NCI-H2107 treated with DMSO at 0.1 percent for 48 hours (cell line): ENCODE measurements around the gene MED13L.
A peak's percentile ranks its signal among the peaks of the same experiment; 100 is the strongest.

Experiments
- DNase-seq: peaks from one replicate; lab custom pipeline; 2025; ENCODE audit not compliant: unreplicated experiment; lab: John Stamatoyannopoulos, UW

The MED13L gene

DNA sequence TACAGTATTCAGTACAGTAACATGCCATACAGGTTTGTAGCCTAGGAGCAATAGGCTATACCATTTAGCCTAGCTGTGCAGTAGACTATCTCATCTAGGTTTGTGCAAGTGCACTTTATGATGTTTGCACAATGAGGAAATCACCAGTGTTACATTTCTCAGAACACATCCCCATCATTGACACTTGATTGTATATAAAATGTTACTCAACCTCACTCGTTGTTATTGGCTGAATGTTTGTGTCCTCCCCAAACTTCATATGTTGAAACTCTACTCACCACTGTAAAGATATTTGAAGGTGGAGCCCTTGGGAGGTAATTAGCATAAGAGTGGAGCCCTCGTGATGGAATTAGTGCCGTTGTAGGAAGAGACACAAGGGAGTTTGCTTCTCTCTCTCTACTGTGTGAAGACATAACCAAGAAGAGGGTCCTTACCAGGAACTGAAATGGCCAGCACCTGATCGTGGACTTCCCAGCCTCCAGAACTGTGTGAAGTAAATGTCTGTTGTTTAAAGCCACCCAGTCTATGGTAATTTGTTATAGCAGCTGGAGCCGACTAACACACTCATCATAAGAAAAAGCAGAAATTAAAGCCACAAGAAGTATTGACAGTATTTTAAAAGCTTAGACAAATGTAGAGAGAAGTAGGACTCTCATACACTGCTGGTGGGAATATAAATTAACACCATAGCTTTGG lies 3.2 kb upstream of the MED13L start:
- no peak for DNase-seq

DNA sequence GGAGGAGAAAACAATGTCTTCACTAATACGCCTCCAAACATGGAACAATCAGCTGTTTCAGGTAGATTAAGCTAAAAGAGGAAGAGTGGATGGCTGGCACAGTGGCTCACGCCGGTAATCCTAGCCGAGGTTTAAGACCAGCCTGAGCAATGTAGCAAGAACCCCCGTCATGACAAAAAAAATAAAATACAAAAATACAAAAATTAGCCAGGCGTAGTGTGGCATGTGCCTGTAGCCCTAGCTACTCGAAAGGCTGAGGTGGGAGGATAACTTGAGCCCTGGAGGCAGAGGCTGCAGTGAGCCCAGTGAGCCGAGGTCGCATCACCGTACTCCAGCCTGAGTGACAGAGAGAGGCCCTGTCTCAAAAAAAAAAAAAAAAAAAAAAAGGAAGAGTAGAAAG lies 1.2 kb upstream of the MED13L start:
- DNase-seq = no peak

DNA sequence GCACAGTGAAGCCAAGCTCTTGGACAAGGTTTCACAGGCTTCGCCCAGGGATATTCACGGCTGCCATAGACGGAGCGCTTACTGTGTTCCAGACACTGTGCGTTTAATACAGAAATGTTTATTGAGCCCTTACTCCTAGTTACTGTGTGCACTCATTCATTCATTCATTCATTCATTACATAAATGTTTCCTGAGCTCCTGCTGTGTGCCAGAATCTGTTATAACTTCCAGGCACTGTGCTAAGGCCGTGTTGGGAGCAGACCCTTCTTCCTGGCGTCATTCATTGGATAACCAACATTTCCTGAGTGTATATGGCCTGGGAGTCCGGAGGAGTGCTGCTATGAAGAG lies 760 bp upstream of the MED13L start:
- no peak for DNase-seq

DNA sequence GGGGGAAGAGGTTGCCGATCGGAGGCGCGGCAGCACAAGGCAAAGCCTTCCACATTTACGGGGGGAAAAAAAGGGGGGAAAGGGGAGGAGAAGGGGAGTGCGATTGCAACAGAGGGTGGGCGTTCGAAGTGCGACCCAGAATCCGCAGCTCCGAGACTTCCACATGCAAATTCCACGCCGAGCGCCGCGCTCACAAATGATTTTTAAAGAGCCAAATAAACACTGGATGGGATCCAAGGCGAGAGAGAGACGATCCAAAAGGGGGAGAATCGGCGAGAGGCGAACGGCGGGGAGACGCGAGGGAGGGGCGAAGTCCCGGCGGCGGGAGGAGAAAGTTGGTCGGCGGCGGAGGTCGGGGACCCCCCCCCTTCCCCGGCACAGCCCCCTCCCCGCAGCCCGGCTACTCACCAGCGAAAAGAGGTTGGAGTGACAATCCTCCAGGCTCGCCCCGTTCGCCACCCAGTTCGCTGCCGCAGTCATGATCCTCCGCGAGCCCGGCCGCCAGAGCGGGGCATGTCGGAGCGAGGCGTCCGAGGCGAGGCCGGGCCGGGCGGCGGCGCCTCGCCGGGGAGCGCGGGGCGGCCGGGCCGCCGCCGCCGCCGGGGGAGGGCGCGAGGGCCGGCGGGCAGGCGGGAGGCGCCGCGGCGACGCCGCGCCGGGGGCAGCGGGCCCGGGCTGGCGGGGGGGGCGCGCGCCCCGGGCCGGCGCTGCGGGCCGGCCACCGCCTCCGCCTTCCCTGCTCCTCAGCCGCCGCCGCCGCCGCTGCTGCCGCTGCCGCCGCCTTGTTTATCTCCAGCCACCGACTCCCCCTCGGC lies 634 bp downstream of the MED13L start:
- DNase-seq = peak; percentile 64

DNA sequence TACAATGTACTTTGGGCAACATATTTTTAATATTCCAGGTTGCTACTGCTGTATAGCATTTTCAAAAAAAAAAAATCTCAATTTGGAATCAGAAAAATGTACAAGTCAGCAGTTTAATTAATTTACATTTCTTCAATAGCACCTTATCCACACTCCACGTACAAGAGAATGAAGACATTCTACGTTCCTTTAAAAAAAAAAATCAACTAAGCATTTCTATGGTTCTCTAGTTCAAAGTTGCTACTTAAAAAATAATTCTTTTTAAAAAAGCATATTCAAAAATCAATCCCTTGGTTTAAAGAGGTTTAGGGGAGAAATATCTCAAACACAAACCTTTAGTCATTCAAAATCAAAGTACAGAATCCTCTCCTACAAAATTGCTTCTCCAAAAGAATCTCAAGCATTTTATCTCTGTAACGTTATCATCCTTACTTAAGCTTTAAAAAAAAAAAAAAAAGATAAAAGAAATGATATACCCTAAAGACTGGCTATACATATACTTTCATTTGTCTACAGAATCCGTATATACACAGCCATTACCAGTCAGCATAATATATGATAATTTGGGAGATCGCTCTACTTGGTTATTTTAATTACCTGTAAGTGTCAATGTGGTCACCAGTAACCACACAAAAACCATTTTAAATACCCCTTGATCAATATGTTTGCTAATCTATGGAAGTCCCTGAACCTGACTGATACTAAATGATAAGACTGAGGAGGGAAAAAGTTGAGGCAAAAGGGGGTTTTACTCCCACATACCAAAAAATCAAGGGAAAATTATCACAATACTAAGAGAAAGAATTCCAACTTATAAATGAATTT lies 2.7 kb downstream of the MED13L start:
- DNase-seq = no peak

DNA sequence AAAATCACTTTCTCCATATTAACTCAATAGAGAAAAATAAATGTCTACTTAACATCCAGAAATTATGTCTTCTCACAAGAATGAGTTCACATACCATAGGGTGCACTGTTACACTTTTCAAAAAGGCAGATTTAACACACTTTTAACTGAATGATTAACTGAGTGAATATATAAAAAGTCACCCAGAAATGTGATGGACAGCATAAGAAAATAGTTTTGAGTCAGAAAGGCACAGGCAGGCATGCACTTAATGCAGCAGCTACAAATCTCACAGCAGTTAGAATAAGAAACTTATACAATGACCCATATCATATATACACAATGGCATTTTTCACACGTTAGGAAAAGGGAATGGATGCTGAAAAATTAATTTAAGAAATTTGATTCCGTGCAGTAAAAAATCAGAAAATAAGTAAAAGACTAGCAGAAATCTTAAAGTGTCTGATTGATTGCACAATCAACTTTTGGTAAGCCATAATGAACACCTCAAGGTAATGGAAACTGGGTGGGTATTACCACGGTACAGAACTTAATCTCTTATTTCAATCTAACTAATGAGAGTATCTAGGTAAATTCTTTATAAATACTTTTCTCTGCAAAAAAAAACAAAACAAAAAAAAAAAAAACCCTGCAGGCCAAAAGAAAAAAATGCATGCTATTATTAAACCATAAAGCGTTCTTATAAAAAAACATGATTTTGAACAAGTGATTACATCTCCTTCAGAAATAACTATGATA lies 3.5 kb downstream of the MED13L start:
- no peak for DNase-seq

DNA sequence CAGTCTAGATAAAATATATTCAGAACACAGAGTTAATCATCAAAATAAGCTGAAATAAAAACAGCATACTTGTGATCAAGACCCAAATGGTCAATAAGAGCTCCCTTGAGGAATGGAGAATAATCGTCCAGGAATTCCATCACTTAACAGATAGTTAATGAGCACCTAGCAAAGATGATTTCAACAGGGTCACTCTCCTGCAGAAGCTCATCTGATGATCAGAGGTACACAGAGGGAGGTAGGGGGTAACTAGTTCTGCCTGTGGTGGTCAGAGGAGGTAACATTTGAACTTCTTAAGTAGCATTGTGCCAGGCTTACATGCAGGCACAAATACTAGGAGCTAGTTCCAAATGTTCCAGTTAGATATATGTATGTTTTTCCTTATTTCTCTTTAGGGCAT lies 9.5 kb downstream of the MED13L start:
- DNase-seq = no peak

DNA sequence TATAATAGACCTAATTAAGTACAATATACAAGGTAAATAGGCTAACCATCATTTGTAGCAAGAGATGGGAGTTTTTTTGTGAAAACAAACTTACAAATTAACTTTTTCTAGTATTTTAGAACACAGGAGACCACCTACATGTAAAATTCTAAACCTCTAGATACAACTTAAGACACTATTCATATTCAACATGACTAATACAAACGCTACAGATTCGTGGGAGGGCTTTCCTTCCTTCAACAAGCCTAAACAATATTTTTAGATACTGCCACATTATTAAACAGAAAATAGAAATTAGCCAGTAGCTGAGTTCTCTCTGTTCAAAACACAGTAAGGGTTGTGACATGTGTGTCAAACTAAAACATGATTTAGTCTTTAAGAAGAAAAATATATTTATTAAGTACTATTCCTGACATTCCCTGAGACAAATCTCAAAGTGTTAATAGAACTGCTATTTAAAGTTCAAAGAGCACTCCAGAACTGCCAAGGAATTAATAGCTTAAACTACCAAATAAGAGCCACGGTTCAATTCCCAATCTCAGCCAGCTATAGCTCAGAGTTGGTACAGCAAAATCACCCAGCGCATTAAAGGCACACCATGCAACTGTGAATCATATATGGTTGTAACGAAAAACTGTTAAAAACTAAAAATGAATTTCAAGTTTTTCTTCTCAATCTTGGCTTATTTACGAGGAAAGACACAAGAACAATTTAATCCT lies 10.7 kb downstream of the MED13L start:
- no peak for DNase-seq

DNA sequence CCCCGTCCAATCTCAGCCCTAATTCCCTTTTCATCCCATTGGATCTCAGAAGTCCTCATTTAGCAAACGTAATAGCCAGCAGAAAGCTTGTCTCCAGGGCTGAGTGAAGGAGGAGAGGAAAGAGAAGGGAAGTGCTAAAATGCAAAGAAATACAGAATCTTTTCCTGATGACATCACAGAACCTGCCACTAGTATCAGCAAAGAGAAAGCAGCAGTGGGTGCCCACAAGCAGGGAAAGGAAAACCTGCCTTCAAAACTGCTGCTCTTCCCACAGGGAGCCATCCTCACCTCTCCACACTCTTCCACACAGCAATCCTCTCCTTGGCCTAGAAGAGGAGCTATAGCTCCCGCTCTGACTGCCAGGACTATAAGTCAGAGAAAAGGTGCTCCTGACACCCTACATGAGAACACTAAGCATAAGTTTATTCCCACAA lies 11.3 kb downstream of the MED13L start:
- DNase-seq = no peak

DNA sequence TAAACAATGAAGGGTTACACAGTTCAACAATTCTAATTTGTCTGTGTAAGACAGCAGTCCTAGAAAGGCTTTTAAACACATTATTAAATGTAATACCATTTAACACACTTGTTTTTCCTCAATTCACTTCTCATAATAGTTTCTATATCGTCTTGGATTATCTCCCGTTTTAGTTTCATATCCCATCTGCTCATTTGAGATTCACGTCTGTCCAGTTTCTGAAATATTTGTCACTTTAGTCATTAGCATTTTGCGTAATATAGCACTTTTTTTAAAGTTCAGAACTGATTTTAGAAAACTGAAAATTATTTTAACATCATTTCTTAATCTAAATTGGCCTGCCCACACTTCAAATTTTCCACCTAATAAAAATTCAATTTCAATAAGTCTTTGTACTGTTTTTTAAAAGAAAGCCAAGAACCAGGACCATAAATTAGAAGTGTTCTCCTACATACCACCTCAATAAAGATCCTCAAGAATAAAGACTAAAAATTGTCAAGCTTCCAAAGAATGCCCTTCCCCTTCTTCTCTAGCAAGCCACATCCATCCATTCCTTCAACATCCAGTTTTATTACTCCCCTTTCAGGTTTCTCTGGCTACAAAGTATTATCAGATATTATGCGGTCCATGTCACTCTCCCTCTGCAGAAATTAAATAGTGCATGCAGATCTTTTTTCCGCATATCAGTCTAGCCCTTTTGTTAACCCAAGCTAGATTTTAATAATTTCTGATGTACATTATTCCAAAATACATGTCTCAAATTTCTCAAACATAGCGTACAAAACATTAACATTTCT lies 11.9 kb downstream of the MED13L start:
- no peak for DNase-seq

DNA sequence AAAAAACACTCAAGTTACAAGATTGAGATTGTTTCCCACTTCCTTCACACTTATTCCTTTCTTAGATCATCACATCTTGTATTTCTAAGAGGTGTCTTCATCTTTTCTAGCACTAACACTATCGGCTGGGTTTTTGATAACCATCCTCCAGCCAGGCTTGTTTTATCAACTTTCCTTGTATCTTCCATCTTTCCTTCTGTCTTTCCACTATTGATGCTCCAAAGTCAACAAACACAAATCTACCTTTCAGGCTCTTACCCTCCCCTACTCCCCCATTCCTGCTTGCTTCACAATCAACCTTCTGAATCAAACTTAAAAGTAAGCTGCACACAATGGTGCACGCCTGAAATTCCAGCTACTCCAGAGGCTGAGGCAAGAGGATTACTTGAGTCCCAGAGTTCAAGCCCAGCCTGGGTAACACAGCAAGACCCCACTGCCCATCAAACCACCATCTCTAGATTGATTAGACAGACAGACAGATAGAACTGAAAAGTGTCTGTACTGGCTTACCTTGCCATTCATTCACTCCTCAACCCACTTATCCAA lies 12.9 kb downstream of the MED13L start:
- no peak for DNase-seq

DNA sequence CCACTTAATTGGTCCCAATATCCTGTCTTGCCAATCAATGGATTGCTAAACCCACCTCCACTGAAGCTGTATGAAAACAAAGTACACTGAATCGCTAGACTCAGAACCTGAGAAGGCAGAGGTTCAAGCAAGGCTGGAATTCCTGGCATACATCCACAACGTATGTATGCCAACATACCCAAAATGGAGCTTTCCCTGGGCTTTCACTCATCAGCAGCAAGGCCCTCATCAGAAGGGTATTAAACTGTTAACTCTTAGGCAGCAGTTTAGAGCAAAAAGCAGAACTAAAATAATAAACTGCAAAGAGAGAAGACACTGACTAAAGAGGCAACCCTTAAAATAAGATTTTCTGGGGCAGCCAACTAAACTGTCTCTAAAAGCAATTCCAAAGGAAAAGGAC lies 13.6 kb downstream of the MED13L start:
- DNase-seq = no peak

DNA sequence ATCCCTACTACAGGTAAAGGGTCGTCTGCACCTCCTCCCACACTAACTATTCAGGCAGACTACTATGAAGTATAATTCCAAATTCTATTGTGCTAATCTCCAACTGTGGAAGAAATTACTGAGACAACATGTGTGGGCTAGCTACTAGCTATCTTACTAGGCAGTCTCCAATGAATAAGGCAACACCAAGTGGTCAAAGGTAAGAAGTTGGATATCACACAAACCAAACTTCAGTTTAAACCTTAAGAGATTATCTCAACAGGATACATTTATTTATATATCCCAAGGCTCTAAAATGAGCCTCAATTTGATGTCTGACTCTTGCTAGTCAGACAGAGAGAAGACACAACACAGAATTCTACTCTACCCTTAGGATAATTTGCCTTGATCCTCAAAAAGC lies 14.1 kb downstream of the MED13L start:
- no peak for DNase-seq

DNA sequence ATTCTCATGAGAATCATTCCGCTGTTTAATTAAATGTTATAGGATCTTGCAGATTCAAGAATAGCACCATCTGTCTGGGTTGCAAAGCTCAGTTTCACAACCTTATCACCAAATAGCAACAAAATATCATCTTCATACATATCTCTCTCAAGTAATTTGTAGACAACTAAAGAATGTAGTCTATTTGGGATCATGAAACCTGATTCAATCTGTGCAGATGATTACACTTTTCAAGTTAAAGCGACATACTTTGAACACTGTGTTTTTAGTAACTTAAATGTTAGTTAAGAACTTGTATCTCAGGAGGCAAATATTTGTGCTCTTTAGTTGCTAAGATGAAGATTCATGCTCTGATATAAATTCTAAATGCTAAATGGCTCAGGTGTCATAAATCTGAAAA lies 14.8 kb downstream of the MED13L start:
- no peak for DNase-seq

DNA sequence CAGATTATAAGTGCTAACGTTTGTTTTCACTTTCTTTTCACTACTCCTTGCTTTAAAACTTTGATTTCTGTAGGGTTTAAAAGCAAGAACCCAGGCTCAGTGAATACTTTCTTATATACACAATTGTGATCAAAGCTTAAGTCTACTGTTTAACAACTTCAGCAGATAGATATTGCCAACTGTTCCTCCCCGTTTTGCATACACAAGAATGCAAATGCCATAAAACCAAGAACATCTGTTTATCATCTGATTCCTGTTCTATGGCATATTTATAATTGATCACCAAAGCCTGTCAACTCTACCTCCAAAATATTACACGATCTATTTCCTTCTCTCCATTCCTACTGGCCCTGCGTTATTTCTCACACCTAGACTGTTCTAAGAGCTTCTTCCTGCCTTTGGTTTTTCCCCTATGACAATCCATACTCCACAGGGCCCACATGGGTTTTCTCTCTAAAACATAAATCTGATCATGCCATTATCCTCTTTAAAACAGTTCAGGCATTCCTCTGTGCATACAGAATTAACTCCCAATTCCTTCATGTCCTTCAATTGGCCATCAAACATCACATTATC lies 15.9 kb downstream of the MED13L start:
- no peak for DNase-seq

DNA sequence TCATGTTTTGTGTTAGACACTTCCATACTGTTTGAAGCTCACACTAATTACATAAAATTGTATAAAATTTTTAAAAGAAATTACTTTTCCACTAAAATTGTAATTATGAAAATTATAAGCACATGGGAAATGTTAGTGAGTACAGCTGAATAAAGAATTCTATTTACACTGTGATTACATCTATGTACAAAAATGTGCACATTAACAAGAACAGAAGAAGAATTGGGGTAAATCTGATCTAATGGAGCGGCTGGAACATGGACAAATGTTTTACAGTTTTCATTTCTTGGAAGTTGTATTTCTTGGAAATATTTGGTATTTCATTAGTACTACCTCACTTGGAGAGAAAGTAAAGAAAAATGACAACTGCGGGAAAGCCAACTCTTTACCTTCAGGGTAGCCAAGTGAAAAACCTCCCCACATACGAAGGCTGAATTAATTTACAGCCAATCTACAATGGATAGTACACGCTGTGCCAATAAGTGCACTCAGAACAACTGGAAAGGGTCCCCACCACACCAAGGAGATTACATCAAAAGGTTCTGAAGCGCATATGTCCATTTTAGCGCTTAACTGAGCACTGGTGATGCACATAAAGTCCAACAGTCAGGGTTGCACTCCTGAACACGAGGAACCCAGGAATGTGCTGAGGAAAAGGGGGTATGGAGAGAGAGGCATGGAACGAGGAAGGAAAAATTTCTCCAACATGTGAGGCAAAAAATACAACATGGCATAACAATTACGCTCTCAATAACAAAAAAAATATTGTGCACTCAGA lies 17.5 kb downstream of the MED13L start:
- no peak for DNase-seq

DNA sequence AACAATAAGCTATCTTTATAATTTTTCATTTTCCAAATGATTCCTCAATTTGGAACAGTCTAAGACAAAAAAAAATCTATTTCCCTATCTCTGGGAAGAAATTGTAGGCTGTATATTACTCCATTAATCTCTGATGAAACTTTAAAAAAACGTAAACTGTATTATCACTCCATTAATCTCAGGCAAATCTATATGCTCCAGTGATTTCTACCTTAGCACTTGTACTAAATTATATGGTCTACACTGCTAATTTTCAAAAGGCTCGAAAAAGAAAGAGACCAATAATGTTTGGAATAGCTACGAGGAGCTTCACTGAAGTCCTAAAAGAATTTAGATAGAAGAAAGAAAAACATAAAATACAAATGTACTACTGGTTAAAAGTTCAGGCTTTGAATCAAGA lies 19.7 kb downstream of the MED13L start:
- DNase-seq = no peak

DNA sequence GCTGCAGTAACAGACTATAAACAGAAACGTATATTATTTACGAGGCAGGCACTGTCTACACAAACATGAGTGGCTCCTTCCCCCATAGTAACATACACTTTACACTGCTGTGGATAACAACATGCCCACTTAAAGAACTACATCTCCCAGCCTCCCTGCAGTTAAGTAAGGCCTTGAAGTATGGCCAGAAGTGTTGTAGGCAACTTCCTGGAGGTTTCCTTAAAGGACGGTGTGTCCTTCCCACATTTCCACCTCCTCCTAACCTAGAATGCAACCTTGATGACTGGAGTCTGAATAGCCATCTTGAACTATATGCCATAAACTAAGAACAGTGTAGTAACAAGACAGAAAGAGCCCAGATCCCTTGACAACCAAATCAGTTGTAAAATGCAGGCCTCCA lies 20.3 kb downstream of the MED13L start:
- DNase-seq = no peak
